K562 (cell line): ENCODE results near the gene PCDH18. TPM values are rescaled to one million over a fixed set of nuclear protein-coding genes. Genes with fewer than 3 reads are reported as not detected.
A peak's percentile ranks its signal among the peaks of the same experiment; 100 is the strongest.
"Not testable (repeated sequence)": the region's sequence is repeated elsewhere in the genome, so short reads cannot be mapped to it uniquely, and the experiment has no call there.

ENCODE experiments used
- ATAC-seq: fragments of 200-7000 bp; cut with Tn5 transposase; 3 replicates; pipeline ENCODE4 v1.9.1; 2020; ENCODE audit warnings: moderate library complexity
- BruUV-seq: library from RNA; stranded (reverse); fragments of 400-500 nt; replicated peaks from 2 replicates; lab custom pipeline; 2021; lab: Mats Ljungman, UMichigan
- CTCF ChIA-PET: fragments of 300-600 bp; formaldehyde crosslinking; extraction: SDS; loops from one replicate; lab custom pipeline; 2021; ENCODE audit warnings: low intra/inter-chr PET ratio; lab: Yijun Ruan, JAX
- POLR2A ChIA-PET: fragments of 300-600, 350-650 bp; sonication (Branson Sonifier 250); formaldehyde crosslinking; extraction: SDS; loops from one replicate; lab custom pipeline; 2021; ENCODE audit warnings: antibody characterized with exemption, inconsistent platforms; lab: Yijun Ruan, JAX
- DNase-seq, 4 experiments: peaks; one replicate each; pipeline versions ENCODE4 v3.0.0 to v3.0.0-alpha.2; 2011 to 2018; ENCODE audit warnings: low spot score in 3 of 4, mixed read lengths in 3 of 4; ENCODE audit errors: extremely low read depth in 1 of 4
- FAIRE-seq: peaks from 2 replicates; lab custom pipeline; 2011; peaks lifted over from hg19 to GRCh38; lab: Jason Lieb, UNC
- H2AFZ ChIP-seq: 2 replicates; pipeline ENCODE4 v1.6.0; 2011; ENCODE audit warnings: low read depth, low read length, control low read depth, inconsistent platforms
- H3K27ac ChIP-seq: fragments of 200-600 bp; 3 replicates; pipeline ENCODE4 v1.8.0; 2011; ENCODE audit warnings: low read depth, mild to moderate bottlenecking, control low read depth, inconsistent platforms, low read length, moderate library complexity, mixed read lengths; ENCODE audit errors: extremely low read depth
- H3K27me3 ChIP-seq, 2 experiments: fragments of 300-600 bp in 1 of 2; 2 replicates in 1 of 2; 3 replicates in 1 of 2; pipeline versions ENCODE4 v1.6.0 to v1.8.0; 2011; ENCODE audit warnings: inconsistent platforms in 2 of 2, low read length in 2 of 2, mild to moderate bottlenecking in 1 of 2, mixed read lengths in 1 of 2, moderate library complexity in 1 of 2; ENCODE audit not compliant: control insufficient read depth in 2 of 2, insufficient read depth in 2 of 2
- H3K36me3 ChIP-seq: fragments of 300-600 bp; 3 replicates; pipeline ENCODE4 v1.8.0; 2011; ENCODE audit warnings: mild to moderate bottlenecking, low read length, inconsistent platforms; ENCODE audit not compliant: control insufficient read depth, insufficient read depth
- H3K4me1 ChIP-seq, 2 experiments: fragments of 200-600 bp in 1 of 2; replicated peaks in 1 of 2; 2 replicates in 1 of 2; 3 replicates in 1 of 2; pipeline versions ENCODE4 v1.5.1 to v1.8.0; 2011; ENCODE audit warnings: inconsistent platforms in 2 of 2, low read length in 2 of 2, mild to moderate bottlenecking in 1 of 2, mixed read lengths in 1 of 2, moderate library complexity in 1 of 2; ENCODE audit not compliant: control insufficient read depth in 2 of 2, insufficient read depth in 2 of 2
- H3K4me2 ChIP-seq: 2 replicates; pipeline ENCODE4 v1.6.1; 2011; ENCODE audit warnings: low read length, control low read depth, inconsistent platforms, mixed read lengths; ENCODE audit not compliant: insufficient read depth
- H3K4me3 ChIP-seq: fragments of 200-600 bp; sonication (generic), shearing (Covaris generic); 2 replicates; pipeline ENCODE4 v1.5.1; 2016; ENCODE audit warnings: control low read depth, inconsistent platforms
- H3K79me2 ChIP-seq: fragments of 200-600 bp; 3 replicates; pipeline ENCODE4 v1.8.0; 2011; ENCODE audit warnings: low read length, inconsistent platforms; ENCODE audit not compliant: control insufficient read depth, insufficient read depth
- H3K9ac ChIP-seq, 2 experiments: 2 replicates each; pipeline versions ENCODE4 v1.6.0 to v1.6.1; 2011; ENCODE audit warnings: low read depth in 2 of 2, low read length in 2 of 2, control low read depth in 1 of 2, inconsistent platforms in 1 of 2, mild to moderate bottlenecking in 1 of 2, mixed read lengths in 1 of 2; ENCODE audit not compliant: insufficient read depth in 1 of 2
- H3K9me1 ChIP-seq: one replicate; pipeline ENCODE4 v1.6.0; 2011; ENCODE audit warnings: inconsistent platforms, mild to moderate bottlenecking, low read length, moderate library complexity; ENCODE audit not compliant: control insufficient read depth, insufficient read depth
- H3K9me3 ChIP-seq: replicated peaks from 2 replicates; pipeline ENCODE4 v1.5.1; 2011; ENCODE audit warnings: low read depth, low read length, inconsistent platforms; ENCODE audit not compliant: control insufficient read depth, insufficient read depth
- H4K20me1 ChIP-seq: replicated peaks from 2 replicates; pipeline ENCODE4 v1.6.1; 2011; ENCODE audit warnings: low read length, inconsistent platforms, mixed read lengths; ENCODE audit not compliant: control insufficient read depth, insufficient read depth
- BRF2 ChIP-seq: IDR thresholded peaks from 3 replicates; pipeline ENCODE4 v1.6.1; 2011; ENCODE audit warnings: borderline replicate concordance, mild to moderate bottlenecking; ENCODE audit not compliant: insufficient read length, insufficient read depth
- SPI1 ChIP-seq: IDR thresholded peaks from 2 replicates; pipeline ENCODE4 v1.6.1; 2011; ENCODE audit warnings: low read depth, low read length, control low read depth, borderline replicate concordance
- WGBS: fragments of 100-300 bp; shearing (Covaris generic); methylation state at CpG from one replicate; pipeline ENCODE4 v1.1.6; 2016; ENCODE audit warnings: low coverage, mixed read lengths; ENCODE audit not compliant: insufficient coverage; ENCODE audit errors: missing lambda C conversion rate; 5-methylcytosine and 5-hydroxymethylcytosine counted together
- in situ Hi-C: fragments of 300-500 bp; cut with MboI; formaldehyde crosslinking; loops from 4 replicates; pipeline ENCODE4 v1.15.0; 2018; ENCODE audit warnings: inconsistent platforms, mixed read lengths
- intact Hi-C: fragments of 100-400 bp; cut with micrococcal nuclease; formaldehyde crosslinking; loops from 2 replicates; pipeline ENCODE4 v1.14.2; 2022
- polyA plus RNA-seq, 8 experiments: library from polyadenylated mRNA; depleted of rRNA in 4 of 8; stranded (reverse) in 5 of 8; unstranded in 3 of 8; fragments of >200 nt; fragmentation: Nextera tagmentation in 2 of 8; fragmentation: Illumina TruSeq in 1 of 8; extraction: Ambion mirVana in 2 of 8; extraction: Trizol in 1 of 8; gene quantifications; 2 replicates each; pipeline versions ENCODE4 v1.2.1 to v1.2.3, GENCODE V29; 2011 to 2014; ENCODE audit warnings: inconsistent platforms in 1 of 8, missing spikeins in 1 of 8
- total RNA-seq, 7 experiments: library from RNA; depleted of rRNA in 6 of 7; stranded (reverse); fragments of >200 nt in 6 of 7; fragmentation: Illumina TruSeq in 2 of 7; extraction: Trizol in 2 of 7; gene quantifications; 2 replicates each; pipeline versions ENCODE4 v1.2.1 to v1.2.3, GENCODE V29; 2011 to 2021; ENCODE audit warnings: low replicate concordance in 1 of 7

Gene PCDH18
- total and polyA plus RNA-seq, 9 of the 15 experiments (the other 6 are each of a cell fraction or from before 2014, with no cell fraction given): 0.04 to 0.09 TPM; not detected in 7

GRCh38 chr4:137479657-137480056 lies 52.6 kb downstream of the PCDH18 start:
- FAIRE-seq, H3K4me3 ChIP-seq, H3K9me3 ChIP-seq, DNase-seq, POLR2A ChIA-PET, H3K79me2 ChIP-seq, H2AFZ ChIP-seq, H3K4me1 ChIP-seq, in situ Hi-C loops, H4K20me1 ChIP-seq, H3K9ac ChIP-seq, BruUV-seq, intact Hi-C loops, H3K27me3 ChIP-seq, H3K36me3 ChIP-seq, H3K4me2 ChIP-seq, CTCF ChIA-PET, H3K27ac ChIP-seq, ATAC-seq, H3K9me1 ChIP-seq: not testable (repeated sequence)
- WGBS: 0% methylated on average over 5 of the region's 5 CpGs
- TF ChIP-seq SPI1: peak; percentile 30; the same call in 1 of the 2 replicates

GRCh38 chr4:137476345-137476744 lies 55.9 kb downstream of the PCDH18 start:
- BruUV-seq: no TSS peak
- no peak for FAIRE-seq
- Histone ChIP-seq H3K4me2 (no peak overlapping the region), H3K27me3 (no peaks in the 10 kb centered on the region), H4K20me1 (no peaks in the 10 kb centered on the region), H3K4me3 (no peak overlapping the region), H3K9me1 (no peaks in the 10 kb centered on the region), H3K27ac (no peak overlapping the region), H3K9ac (no peak overlapping the region), H3K79me2 (no peaks in the 10 kb centered on the region), H3K4me1 (no peaks in the 10 kb centered on the region), H2AFZ (no peak overlapping the region), H3K9me3 (no peaks in the 10 kb centered on the region), H3K36me3 (no peaks in the 10 kb centered on the region)
- in situ Hi-C loops (no loop called here), intact Hi-C loops (no loop called here)
- no peak for ATAC-seq
- no peak for TF ChIP-seq BRF2
- ChIA-PET POLR2A (no interaction called here), CTCF (no interaction called here)
- 3% methylated on average over 4 of the region's 4 CpGs for whole genome bisulfite sequencing
- no peak for DNase-seq
